A673 (cell line): ENCODE data around the gene PODNL1. TPM values are rescaled to one million over a fixed set of nuclear protein-coding genes. Genes with fewer than 3 reads are reported as not detected.

Experiments
- BruUV-seq: library from RNA; stranded (reverse); fragments of 400-500 nt; replicated peaks from 2 replicates; lab custom pipeline; 2021; lab: Mats Ljungman, UMichigan
- CTCF ChIA-PET: fragments of 300-600 bp; sonication (Branson Sonifier 250); formaldehyde crosslinking; loops from one replicate; lab custom pipeline; 2022; ENCODE audit warnings: antibody characterized with exemption; lab: Charles Lee
- POLR2A ChIA-PET: fragments of 300-600 bp; sonication (Branson Sonifier 250); formaldehyde crosslinking; loops from one replicate; lab custom pipeline; 2022; ENCODE audit warnings: antibody characterized with exemption; ENCODE audit not compliant: low non-redundant PET; lab: Charles Lee
- DNase-seq: peaks from one replicate; pipeline ENCODE4 v3.0.0-alpha.2; 2015; ENCODE audit warnings: low spot score
- H3K27ac ChIP-seq: fragments of 200-600 bp; sonication (generic); 2 replicates; pipeline ENCODE4 v1.5.1; 2016; ENCODE audit warnings: mixed run types, low read depth, mild to moderate bottlenecking, mixed read lengths, antibody characterized with exemption, low read length; ENCODE audit not compliant: poor library complexity, severe bottlenecking
- H3K27me3 ChIP-seq: fragments of 200-600 bp; sonication (generic); replicated peaks from 2 replicates; pipeline ENCODE4 v1.6.1; 2017; ENCODE audit warnings: mixed run types, low read depth, mild to moderate bottlenecking, mixed read lengths, antibody characterized with exemption, low read length; ENCODE audit not compliant: insufficient read depth, poor library complexity
- H3K36me3 ChIP-seq: fragments of 200-600 bp; sonication (generic); 2 replicates; pipeline ENCODE4 v1.6.1; 2016; ENCODE audit warnings: mixed run types, mild to moderate bottlenecking, mixed read lengths, antibody characterized with exemption, low read length; ENCODE audit not compliant: insufficient read depth, poor library complexity, severe bottlenecking
- H3K4me1 ChIP-seq: fragments of 200-600 bp; sonication (generic); 2 replicates; pipeline ENCODE4 v1.6.1; 2017; ENCODE audit warnings: mixed run types, mild to moderate bottlenecking, mixed read lengths, antibody characterized with exemption, low read length; ENCODE audit not compliant: insufficient read depth, poor library complexity, severe bottlenecking
- H3K4me3 ChIP-seq: fragments of 200-600 bp; sonication (generic); 2 replicates; pipeline ENCODE4 v1.5.1; 2016; ENCODE audit warnings: low read depth, mixed run types, mild to moderate bottlenecking, mixed read lengths, low read length; ENCODE audit not compliant: poor library complexity, severe bottlenecking
- H3K9me3 ChIP-seq: fragments of 200-600 bp; sonication (generic); 2 replicates; pipeline ENCODE4 v1.6.1; 2016; ENCODE audit warnings: mixed run types, low read depth, mild to moderate bottlenecking, mixed read lengths, antibody characterized with exemption, low read length; ENCODE audit not compliant: poor library complexity, severe bottlenecking
- CTCF ChIP-seq: fragments of 300-800, 200-600 bp; sonication (generic); conservative IDR thresholded peaks from 2 replicates; pipeline ENCODE4 v1.5.1; 2017; ENCODE audit warnings: low read depth, mild to moderate bottlenecking, antibody characterized with exemption, low read length, moderate library complexity, mixed read lengths
- EZH2 ChIP-seq: fragments of 200-600 bp; sonication (generic); IDR thresholded peaks from 2 replicates; pipeline ENCODE4 v1.6.1; 2017; ENCODE audit warnings: borderline replicate concordance, low read depth, mild to moderate bottlenecking, mixed read lengths, antibody characterized with exemption, low read length; ENCODE audit not compliant: poor library complexity, severe bottlenecking
- intact Hi-C: fragments of 100-400 bp; cut with micrococcal nuclease; formaldehyde crosslinking; loops from one replicate; pipeline ENCODE4 v1.10.0; 2022; ENCODE audit not compliant: unreplicated experiment
- total RNA-seq: library from RNA; stranded (reverse); gene quantifications from 2 replicates; pipeline ENCODE4 v1.2.3, GENCODE V29; 2021

PODNL1 gene
- total RNA-seq, 1 experiment from 2014 or later, result not detected

GRCh38 chr19:13979686-13980085, 41.5 kb upstream of the PODNL1 start:
- Histone ChIP-seq H3K36me3 (no peaks in the 10 kb centered on the region), H3K4me3 (no peak overlapping the region), H3K27ac (no peak overlapping the region), H3K9me3 (no peaks in the 10 kb centered on the region), H3K4me1 (peaks cover 22% of the 10 kb centered on the region), H3K27me3 (no peaks in the 10 kb centered on the region)
- no TSS peak for BruUV-seq
- DNase-seq, result no peak
- intact Hi-C loops, result no loop called here
- POLR2A ChIA-PET, result no interaction called here
- CTCF ChIA-PET, result interaction anchor here (1.0 kb wide), 1 partner anchor 24 kb away, joined by 4 read pairs; no protein-coding TSS in a partner anchor
- TF ChIP-seq EZH2 (no peak), CTCF (no peak)

- Histone ChIP-seq H3K27me3 (no peaks in the 10 kb centered on the region), H3K9me3 (no peaks in the 10 kb centered on the region), H3K4me1 (peaks cover 22% of the 10 kb centered on the region), H3K27ac (peak overlapping the region; percentile 71), H3K4me3 (peak overlapping the region; percentile 43), H3K36me3 (no peaks in the 10 kb centered on the region)
- no peak for TF ChIP-seq EZH2
- TF ChIP-seq CTCF, result no peak
- BruUV-seq, result no TSS peak
- no peak for DNase-seq
- ChIA-PET POLR2A (interaction anchor here (0.5 kb wide), 1 partner anchor 25 kb away, joined by 8 read pairs; no protein-coding TSS in a partner anchor), CTCF (interaction anchor here (1.0 kb wide), 1 partner anchor 24 kb away, joined by 4 read pairs; no protein-coding TSS in a partner anchor)
- intact Hi-C loops, result no loop called here
These were observed 41.0 kb upstream of the PODNL1 start for GRCh38 chr19:13979244-13979615.

GRCh38 chr19:13978351-13979243, 40.4 kb upstream of the PODNL1 start:
- H3K27me3 ChIP-seq, result no peaks in the 10 kb centered on the region
- peaks cover 22% of the 10 kb centered on the region for H3K4me1 ChIP-seq
- CTCF ChIA-PET, result interaction anchor here (0.6 to 1.0 kb wide), 3 partner anchors 25 to 701 kb away, joined by 4 to 15 read pairs (median 5); no protein-coding TSS in a partner anchor
- peak overlapping the region; percentile 43 for H3K4me3 ChIP-seq
- no peaks in the 10 kb centered on the region for H3K36me3 ChIP-seq
- intact Hi-C loops, result no loop called here
- peak overlapping the region; percentile 71 for H3K27ac ChIP-seq
- DNase-seq, result peak; percentile 92
- POLR2A ChIA-PET, result interaction anchor here (0.5 kb wide), 1 partner anchor 25 kb away, joined by 8 read pairs; no protein-coding TSS in a partner anchor
- TF ChIP-seq EZH2 (no peak), CTCF (no peak)
- H3K9me3 ChIP-seq, result no peaks in the 10 kb centered on the region
- BruUV-seq, result no TSS peak
